ENCODE results near the gene BLOC1S6.
"Not testable (repeated sequence)": the region's sequence is repeated elsewhere in the genome, so short reads cannot be mapped to it uniquely, and the experiment has no call there.

BLOC1S6 gene

GRCh38 chr15:45641374-45641781, 54.2 kb downstream of the BLOC1S6 start:
- DNase-seq (ENCODE audit: low spot score): no peak

DNA sequence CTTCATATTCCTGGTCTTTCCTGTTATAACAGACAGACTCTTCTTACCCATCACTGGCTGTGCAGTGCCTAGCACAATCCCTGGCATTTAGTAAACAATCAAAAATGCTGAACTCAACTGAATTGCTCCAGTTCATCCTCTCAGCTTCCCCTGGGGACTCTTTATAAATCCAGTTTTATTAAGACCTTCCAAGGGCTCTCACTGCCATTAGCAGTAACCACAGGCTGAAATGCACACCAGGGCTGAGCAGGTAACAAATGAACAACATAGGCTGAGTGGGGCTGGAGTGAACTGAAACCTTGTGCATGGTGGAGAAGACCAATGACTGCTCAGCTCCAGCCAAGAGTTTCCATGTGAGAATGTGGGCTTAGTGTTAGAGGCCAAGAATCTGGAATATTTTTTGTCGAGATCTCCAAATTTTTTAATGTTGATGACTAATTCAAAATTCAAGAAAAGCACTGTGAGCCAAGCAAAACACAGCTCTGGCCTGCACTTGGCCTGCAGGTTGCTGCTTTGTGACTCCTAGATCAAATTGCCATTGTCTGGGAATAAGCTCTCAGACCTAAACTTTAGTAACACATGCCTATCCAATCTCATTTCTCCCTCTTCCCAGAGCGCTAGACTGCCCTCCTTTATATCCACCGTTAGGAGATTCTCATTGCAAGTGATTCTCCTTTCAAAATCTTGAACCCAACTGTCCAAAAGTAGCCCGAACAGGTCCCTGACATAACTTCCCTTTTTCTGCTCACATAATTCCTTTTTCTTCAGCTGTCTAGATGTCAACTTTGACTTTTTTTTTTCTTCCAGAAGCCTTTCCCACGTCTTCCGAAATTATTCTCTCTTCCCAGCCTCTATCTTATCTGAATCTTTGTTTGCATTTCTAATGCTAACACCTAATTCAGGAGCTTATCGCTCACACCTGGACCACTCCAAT, 55.1 kb downstream of the BLOC1S6 start:
- no peak for DNase-seq (ENCODE audit: low spot score)

DNA sequence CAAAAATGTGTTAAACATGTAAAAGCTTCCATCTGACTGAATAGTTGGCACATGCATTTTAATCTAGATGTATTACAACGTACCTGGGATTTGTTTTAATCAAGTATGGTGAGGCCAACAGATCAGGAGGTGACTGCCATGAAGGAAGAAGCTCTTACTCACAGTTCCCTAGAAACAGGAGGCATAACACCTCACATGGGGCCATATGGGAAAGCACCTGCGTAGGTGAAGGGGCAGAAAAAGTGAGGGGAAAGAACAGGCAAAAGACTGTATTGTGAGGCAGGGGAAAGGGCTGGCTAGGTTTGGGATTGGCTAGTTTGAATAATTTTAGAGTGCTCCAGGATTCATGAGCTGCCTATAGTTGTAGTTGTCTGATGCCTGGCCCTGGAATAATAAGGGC, 57.3 kb downstream of the BLOC1S6 start:
- DNase-seq (ENCODE audit: low spot score): no peak

DNA sequence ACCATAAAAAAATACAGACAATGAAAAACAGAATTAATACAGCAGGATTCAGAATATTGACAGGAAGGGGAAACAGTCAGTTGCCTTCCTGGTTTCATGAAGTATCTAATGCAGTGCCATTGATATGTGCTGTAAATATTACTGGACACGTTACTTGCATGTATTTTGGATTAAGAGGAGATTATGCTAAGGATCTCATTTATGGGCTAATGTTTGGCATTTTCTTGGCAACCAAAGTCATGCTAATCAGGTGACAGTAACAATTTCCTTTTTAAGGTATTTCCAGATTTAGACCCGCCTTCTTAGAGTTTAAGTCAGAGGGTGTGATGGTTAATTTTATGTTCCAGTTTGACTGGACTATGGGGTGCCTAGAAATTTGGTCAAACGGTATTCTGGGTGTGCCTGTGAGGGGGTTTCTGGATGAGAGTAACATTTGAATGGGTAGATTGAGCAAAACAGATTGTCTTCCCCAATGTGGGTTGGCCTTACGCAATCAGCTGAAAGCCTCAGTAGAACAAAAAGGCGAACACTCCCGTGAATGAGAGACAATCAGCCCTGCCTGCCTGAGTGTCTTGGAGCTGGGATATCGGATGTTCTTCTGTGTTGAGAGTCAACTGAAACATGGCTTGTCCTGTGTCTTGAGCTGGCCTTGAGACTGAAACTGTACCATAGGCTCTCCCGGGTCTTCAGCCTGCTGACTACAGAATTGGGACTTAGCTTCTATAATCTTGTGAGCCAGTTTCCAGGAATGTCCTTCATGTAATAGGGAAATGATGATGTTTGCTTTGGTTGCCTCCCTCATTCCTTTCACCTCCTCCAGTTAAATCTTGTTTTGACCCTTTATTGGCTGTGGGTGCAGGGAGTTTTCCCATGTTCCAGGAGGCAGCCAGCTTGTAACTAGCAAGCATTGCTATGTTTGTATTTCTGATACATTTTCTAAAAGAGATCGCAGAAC, 58.1 kb downstream of the BLOC1S6 start:
- no peak for DNase-seq (ENCODE audit: low spot score)

DNA sequence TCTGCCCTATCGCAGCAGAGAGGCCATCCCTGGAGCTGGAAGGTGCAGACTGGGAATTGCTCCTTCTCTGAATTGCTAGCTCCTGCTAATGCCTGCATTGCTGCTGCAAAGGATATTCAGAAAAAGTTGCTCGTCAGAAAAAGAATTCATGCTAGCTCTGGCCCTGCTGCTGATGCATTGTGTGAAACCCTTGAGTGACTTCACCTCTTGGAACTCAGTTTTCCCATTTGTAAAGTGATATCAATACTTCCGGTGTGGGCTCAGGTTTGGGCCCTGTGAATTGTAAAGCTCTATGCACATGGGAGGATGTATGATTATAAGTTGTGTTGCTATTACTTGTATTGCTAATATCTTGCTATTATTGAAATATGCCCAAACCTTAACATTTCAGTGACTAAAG, 59.0 kb downstream of the BLOC1S6 start:
- DNase-seq (ENCODE audit: low spot score): no peak

- DNase-seq (ENCODE audit: low spot score): no peak
Observed at GRCh38 chr15:45647828-45648227, 60.6 kb downstream of the BLOC1S6 start.

GRCh38 chr15:45648521-45649200, 61.5 kb downstream of the BLOC1S6 start:
- DNase-seq (ENCODE audit: low spot score): no peak

DNA sequence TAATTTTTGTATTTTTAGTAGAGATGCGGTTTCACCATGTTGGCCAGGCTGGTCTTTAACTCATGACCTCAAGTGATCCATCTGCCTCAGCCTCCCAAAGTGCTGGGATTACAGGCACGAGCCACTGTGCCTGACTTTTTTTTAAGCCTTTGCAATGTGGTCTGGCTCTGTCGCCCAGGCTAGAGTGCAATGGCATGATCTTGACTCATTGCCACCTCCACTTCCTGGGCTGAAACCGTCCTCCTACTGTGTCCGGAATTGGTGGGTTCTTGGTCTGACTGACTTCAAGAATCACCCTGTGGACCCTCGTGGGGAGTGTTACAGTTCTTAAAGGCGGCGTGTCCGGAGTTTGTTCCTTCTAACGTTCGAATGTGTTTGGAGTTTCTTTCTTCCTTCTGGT, 62.8 kb downstream of the BLOC1S6 start:
- not testable (repeated sequence) for DNase-seq (ENCODE audit: low spot score)

DNA sequence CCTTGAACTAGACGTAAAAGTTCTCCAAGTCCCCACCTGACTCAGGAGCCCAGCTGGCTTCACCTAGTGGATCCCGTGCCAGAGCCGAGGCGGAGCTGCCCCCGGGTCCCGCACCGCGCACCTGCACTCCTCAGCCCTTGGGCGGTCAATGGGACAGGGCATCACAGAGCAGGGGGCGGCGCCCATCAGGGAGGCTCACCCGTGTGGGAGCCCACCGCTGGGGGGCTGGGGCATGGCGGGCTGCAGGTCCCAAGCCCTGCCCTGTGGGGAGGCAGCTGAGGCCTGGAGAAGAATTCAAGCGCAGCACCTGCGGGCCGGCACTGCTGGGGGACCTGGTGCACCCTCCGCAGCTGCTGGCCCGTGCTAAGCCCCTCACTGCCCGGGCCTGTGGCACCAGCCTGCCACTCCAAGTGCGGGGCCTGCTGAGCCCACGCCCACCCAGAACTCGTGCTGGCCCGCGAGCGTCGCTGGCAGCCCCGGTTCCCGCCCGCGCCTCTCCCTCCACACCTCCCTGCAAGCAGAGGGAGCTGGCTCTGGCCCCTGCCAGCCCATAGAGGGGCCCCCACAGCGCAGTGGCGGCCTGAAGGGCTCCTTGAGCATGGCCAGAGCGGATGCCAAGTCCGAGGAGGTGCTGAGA, 63.8 kb downstream of the BLOC1S6 start:
- DNase-seq (ENCODE audit: low spot score): no peak

DNA sequence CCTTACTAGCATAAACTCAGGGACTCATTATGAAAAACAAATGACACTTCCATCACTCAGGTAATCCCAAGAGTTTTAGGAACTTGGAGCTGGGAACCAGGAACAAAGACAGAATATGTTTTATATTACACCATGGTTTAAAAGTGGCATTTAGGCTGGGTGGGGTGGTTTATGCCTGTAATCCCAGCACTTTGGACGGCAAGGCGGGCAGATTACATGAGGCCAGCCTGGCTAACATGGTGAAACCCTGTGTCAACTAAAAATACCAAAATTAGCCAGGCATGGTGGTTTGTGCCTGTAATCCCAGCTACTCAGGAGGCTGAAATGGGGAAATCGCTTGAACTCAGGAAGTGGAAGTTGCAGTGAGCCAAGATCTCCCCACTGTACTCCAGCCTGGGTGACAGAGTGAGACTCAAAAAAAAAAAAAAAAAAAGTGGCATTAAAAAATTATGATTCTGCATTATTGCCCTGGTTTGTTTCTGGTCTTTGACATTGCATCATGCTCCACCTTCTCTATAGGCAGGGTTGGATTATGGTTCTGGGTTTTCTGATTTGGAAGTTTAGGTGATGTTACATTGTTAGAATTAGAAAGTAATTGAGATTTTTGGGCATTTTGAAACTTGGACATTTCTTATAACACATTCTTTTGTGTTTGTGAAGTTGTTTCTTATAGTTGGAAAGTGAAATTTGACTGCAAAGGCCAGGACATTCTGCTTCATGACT, 66.7 kb downstream of the BLOC1S6 start:
- DNase-seq (ENCODE audit: low spot score): no peak

GRCh38 chr15:45654749-45655148, 67.6 kb downstream of the BLOC1S6 start:
- DNase-seq (ENCODE audit: low spot score): no peak

GRCh38 chr15:45657254-45657653, 70.1 kb downstream of the BLOC1S6 start:
- DNase-seq (ENCODE audit: low spot score): no peak

- DNase-seq (ENCODE audit: low spot score): no peak
Observed at GRCh38 chr15:45657764-45658545, 70.8 kb downstream of the BLOC1S6 start.
